GM18507 (cell line): ENCODE measurements around the gene NAA38.
"Not testable (repeated sequence)": the region's sequence is repeated elsewhere in the genome, so short reads cannot be mapped to it uniquely, and the experiment has no call there.

Experiments
- DNase-seq: peaks from one replicate; pipeline ENCODE4 v3.0.0; 2011; ENCODE audit warnings: low read depth; ENCODE audit not compliant: insufficient read length; ENCODE audit errors: extremely low spot score
- FAIRE-seq: peaks from 2 replicates; lab custom pipeline; 2011; peaks lifted over from hg19 to GRCh38; lab: Jason Lieb, UNC

NAA38 gene

DNA sequence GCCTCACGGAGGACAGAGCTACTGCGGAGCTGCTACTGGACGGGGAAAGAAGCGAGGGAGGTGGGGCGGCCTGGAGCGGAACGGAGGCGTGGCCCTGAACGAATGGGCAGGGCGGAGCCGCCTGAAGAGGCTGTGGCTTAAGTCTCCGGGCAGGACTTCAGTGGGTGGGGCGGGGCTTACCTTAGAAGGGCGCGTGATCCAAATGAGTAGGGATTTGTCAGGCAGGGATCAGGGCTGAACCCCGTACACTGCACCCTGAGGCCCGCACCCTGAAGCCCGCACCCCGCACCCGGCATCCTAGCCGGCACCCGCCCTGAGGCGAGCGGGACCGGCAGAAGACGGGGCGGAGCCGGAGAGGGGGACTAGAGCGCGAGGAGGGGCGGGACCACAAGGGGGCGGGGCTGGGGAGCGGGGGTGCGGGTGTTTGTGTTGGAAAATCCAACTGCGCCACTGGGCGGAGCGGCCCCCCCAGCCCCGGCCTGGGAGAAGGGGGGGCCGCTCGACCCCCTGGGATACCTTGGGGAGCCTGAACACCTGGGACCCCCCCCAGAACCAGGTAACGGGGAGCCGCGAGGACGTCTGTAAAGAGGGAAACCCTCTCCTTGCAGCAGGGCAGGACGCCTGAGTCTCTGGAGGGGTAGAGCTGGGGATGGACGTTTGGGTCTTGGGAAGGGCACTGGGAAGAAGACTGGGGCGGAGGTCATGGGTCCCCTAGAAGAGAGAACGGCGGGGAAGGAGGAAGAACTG lies 23.4 kb downstream of the NAA38 start, which contains the start of gene KDM6B:
KDM6B (plus strand) TSS at position 423 of the 747 bp plus-strand sequence. CDS start 11,338 bp downstream, outside the sequence.
- peak; percentile 97 for FAIRE-seq
- DNase-seq: no peak

DNA sequence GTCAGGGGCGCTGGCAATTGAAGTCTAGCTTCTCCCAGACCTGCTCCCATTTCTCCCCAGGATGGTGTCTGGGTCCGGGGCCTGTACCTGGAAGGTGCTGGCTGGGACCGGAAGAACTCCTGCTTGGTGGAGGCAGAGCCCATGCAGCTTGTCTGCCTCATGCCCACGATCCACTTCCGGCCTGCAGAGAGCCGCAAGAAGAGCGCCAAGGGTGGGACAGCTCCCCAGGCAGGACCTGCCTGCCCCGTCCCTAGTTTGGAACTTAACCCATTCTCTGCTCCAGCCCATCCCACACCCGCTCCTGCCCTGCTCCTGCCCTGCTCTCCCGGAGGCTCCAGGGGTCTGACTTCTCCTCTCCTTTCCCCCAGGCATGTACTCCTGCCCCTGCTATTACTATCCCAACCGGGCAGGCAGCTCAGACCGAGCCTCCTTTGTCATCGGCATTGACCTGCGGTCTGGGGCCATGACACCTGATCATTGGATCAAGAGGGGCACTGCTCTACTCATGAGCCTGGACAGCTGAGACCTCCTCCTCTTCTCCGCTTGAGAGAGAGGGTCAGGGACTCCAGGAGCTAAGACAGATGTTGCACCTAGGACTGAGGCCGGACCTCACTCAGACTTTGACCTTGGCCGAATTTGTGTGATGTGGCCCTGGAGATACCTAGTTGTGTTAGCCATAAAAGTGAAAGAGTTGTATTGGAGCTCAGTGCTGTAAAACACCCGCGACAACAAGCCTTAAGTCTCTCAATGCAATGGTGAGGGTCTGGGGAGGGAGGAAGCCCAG lies 24.2 kb downstream of the NAA38 start:
- DNase-seq (no peak), FAIRE-seq (no peak)

DNA sequence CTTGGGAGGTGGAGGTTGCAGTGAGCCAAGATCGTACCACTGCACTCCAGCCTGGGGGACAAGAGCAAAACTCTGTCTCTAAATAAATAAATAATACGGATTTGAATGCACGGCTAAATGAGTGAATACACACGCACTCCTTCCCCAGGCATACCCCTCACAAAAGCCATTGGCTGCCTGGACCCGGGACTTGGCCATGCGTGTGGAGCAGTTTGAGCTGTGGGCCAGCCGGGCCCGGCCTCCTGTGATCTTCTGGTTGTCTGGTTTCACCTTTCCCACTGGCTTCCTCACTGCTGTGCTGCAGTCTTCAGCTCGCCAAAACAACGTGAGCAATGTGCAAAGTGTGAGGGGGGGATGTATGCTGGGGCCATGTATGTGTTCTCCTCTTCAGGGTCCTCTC lies 24.9 kb downstream of the NAA38 start:
- DNase-seq: no peak
- FAIRE-seq: no peak

DNA sequence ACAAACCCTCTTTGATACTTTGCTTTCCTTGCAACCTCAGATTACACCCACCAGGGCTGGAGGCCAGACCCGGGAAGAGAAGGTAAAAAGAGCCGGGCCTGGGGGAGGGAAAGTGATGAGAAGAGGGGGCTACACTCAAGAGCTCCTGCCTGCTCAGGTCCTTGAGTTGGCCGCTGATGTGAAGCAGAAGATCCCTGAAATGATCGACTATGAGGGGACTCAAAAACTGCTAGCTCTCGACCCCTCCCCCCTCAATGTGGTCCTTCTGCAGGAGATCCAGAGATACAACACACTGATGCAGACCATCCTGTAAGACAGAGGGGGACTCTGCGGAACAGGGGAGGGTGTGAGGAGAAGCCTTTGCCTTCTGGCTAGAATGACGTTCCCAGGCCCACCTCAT lies 26.1 kb downstream of the NAA38 start:
- DNase-seq: no peak
- FAIRE-seq: no peak

DNA sequence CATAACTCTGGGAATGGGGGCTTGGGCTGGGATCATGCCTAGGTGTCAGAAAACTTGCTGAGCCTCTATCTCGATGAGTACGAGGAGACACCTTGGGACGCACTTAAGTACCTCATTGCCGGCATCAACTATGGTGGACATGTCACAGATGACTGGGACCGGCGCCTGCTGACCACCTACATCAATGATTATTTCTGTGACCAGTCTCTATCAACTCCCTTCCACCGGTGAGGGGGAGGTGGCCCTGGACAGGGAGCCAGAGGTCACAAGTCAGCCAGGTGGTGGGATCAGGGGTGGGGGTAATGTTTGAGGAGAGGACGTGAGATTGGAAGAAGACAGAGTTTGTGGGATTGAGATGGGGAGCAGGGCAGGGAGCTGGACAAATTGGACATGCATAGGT lies 26.7 kb downstream of the NAA38 start:
- FAIRE-seq (no peak), DNase-seq (no peak)

DNA sequence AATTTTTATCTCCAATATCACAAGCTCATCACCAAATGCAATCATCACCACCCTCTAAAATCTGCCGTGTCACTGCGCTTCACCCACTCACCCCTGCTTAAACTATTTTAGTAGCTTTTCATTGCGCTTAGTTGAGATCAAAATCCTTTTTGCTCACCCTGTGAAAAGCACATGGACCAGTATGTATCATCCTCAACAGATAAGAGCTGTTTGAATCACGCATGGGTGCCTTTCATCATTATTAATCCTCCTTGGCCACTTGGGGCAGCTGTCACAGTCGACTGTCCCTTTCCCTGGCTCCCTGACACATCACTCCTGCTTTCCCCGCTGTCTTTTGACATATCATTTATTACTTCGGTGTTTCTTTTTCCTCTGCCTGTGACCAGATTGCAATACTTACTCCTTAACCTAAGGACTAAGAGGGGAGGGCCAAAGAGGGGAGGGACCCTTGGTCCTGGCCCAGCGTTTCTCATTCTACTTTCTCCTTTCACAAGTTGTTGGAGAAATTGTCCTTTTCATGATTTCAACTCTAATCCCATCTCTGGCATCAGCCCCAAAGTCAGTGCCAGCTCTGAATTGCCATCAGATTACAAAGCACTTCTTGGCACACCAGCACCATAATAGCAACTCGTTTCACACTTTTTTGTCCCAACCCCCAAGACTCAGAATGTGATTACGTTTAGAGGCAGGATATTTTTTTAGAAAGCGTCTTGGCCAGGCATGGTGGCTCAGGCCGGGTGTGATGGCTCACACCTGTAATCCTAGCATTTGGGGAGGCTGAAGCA lies 32.0 kb downstream of the NAA38 start:
- DNase-seq: no peak
- no peak for FAIRE-seq

DNA sequence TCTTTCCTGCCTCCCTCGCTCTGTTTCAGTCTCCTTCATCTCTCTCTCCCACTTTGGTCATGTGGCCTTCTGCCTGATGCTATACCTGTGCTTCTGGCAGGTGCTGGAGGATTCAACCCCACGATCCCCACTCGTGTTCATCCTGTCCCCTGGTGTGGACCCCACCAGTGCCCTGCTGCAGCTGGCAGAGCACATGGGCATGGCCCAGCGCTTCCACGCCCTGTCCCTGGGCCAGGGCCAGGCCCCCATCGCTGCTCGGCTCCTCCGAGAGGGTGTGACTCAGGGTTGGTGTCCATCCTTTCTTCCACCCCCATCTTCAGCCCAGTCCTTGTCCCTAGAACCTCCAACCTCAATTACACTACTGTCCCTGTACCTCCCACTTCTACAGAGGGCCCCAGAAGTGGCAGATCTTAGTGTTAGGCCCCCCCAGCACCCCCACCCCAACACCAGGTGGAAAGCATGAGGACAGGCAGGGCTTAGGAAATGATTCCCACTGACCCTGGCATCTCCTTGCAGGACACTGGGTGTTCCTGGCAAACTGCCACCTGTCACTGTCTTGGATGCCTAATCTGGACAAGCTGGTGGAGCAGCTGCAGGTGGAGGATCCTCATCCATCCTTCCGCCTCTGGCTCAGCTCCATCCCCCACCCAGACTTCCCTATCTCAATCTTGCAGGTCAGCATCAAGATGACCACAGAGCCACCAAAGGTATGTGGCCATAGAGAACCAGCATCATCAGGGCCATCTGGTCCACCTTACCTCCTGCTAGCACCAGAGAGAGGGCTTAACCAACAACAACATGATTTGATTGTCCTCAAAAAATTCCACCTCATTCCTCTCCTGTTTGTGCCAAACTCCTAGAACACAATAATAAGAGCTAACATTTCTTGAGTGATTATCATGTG lies 33.1 kb downstream of the NAA38 start:
- no peak for DNase-seq
- no peak for FAIRE-seq

DNA sequence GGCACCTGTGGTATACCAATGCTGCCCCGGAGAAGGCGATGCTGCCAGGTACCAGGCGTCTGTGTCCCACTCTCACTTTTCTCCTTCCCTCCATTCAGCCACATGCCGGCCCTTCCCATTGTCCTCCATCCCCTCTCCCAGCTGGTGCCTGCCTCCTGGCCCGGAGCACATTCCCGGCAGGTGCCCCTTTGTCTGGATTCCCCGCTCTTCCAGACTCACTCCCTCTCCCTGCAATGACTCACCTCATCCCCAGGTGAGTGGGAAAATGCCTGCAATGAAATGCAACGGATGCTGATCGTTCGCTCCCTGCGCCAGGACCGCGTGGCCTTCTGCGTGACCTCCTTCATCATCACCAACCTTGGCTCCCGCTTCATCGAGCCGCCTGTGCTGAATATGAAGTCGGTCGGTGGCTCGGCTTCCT lies 33.8 kb downstream of the NAA38 start:
- DNase-seq: no peak
- FAIRE-seq: no peak

DNA sequence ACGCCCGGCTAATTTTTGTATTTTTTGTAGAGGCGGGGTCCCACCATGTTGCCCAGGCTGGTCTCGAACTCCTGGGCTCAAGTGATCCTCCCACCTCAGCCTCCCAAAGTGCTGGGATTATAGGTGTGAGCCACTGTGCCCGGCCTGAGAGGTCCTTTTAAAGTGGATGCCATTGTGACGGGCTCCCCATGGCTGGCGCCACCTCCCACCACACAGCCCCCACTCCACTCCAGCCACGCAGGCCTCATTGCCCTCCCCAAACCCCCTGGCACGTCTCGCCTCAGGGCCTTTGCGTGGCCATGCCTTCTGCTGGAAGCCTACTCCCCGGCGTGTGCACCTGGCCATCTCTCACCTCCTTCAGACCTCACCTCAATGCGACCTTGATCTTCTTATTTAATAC lies 35.2 kb downstream of the NAA38 start:
- DNase-seq (no peak), FAIRE-seq (no peak)

DNA sequence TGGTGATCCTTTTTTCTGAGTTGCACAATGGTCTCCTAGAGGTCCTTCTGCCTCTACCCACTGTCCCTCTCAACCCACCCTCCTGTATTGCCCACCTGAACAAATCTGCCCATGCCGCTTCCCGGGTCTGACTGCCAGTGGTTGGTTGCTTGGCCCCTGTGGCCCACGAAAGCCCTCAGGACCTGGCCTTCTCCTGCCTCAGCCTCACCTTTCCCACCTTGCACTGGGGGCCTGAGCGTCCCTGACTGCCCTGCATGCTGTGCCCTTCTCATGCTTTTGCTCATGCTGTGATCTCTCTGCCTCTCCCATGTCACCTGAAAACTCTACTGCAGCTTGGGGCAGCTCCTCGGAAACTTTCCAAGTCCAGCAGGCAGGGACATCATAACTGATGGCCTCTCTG lies 37.1 kb downstream of the NAA38 start:
- DNase-seq: no peak
- no peak for FAIRE-seq

DNA sequence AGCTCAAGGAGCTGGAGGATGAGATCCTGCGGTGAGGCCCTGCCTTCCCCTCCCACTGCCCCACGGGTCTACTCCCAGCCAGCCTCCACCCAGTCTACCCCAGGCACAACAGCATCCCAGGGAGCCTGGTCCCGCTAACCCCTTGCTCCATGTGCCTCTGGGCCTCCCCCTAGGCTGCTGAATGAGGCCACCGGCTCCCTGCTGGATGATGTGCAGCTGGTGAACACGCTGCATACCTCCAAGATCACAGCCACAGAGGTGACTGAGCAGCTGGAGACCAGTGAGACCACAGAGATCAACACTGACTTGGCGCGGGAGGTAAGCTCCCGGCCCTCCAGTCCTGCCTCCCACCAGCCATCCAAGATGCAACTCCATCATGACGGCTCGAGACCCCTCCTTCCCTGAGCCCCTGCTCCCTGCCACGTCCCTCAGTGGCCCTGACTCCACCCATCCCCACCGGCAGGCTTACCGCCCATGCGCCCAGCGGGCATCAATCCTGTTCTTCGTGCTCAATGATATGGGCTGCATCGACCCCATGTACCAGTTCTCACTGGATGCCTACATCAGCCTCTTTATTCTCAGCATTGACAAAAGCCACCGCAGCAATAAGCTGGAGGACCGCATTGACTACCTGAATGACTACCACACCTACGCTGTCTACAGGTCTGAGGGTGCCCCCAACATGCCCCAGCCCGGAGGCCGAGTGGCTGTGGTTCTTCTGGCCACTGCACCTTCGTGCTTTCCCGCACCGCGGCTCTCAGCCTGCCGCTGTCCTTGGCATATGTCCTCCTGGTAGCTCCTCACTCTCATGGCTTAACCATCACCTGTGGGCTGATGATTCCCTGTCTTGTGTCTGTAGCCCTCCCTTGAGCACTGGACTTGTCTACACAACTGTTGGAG lies 38.4 kb downstream of the NAA38 start:
- FAIRE-seq (no peak), DNase-seq (no peak)

DNA sequence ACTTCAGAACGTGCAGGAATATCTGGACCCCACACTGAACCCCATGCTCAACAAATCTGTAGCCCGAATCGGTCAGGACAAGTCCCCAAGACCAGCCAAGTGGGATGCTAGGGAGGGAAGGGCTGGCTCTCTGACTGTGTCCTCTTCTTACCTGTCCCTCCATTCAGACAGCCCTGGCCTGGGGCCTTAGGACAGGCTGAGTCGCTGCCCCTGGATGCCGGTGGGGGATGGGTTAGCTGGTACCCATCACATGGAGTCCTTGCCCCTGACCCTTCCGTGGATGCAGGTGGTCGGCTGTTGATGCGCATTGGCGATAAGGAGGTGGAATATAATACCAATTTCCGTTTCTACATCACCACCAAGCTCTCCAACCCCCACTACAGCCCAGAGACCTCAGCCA lies 39.3 kb downstream of the NAA38 start:
- FAIRE-seq: no peak
- DNase-seq: no peak

DNA sequence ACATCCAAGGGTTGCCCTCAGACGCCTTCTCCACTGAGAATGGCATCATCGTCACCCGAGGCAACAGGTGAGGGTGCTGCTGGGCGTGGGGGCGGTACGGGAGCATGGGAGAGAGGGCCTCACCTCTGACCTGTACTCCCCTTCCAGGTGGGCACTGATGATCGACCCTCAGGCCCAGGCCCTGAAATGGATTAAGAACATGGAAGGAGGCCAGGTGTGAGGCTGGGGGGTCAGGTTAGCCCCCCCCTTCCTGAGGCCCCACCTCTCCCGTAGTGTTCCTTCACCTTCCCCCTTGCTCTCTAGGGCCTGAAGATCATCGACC lies 39.8 kb downstream of the NAA38 start:
- DNase-seq (no peak), FAIRE-seq (no peak)

DNA sequence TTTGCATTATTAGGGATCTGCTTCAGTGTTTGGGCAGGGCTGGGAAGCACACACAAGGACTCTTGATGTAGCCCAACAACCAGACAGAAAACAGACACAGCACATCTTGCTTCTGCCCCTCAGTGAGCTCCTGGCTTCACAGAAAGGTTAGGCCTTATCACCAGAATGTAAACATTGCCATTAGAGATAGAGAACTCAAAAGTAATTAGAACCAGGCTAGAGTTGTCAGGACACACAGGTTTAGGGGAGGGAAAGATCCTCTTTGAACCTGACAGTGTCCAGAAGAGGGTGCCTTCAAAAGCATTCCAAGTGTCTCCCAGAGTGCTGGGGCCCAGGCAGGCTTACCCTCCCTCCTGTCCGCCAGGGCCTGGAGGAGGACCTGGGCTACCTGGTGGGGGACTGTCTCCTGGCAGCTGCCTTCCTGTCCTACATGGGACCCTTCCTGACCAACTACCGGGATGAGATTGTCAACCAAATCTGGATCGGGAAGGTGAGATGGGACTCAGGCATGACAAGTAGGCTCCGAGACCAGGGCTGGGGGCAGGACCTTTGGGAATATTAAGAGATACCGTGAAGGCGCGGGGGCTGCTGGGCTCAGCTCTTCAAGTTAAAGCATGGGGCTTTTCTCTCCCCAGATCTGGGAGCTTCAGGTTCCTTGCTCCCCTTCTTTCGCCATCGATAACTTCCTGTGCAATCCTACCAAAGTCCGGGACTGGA lies 40.3 kb downstream of the NAA38 start:
- FAIRE-seq (no peak), DNase-seq (no peak)

DNA sequence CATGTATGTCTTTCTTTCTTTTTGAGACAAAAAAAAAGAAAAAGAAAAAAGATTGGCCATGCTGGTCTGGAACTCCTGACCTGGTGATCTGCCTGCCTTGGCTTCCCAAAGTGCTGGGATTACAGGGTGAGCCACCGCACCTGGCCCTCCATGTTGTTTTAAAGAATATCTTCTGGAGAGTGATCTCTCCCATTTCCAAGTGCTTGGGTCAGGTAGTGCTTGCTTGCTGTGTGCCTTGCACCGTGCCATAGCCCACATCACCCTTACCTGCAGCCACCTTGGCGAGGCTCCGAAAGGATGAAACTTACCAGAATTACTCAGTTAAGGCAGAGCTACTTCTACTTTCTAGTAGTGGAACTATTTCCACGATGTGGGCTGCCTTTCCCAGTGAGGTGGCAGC lies 42.4 kb downstream of the NAA38 start:
- no peak for DNase-seq
- no peak for FAIRE-seq

DNA sequence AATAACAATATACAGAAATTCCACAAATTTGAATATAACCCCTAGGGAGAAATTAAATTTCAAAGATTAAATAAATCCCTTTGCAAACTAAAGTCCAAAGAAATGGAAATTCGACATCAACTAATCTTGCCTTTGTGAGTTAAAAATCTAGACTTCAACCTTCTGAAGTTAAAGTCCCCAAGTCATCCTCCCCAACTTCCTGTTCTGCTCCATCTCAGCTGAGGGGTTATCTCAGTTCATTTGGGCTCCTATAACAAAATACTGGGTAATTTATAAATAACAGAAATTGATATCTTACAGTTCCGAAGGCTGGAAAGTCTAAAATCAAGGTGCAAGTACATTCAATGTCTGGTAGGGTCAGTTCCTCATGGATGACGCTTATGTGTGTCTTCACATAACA lies 46.1 kb downstream of the NAA38 start:
- DNase-seq (no peak), FAIRE-seq (no peak)

DNA sequence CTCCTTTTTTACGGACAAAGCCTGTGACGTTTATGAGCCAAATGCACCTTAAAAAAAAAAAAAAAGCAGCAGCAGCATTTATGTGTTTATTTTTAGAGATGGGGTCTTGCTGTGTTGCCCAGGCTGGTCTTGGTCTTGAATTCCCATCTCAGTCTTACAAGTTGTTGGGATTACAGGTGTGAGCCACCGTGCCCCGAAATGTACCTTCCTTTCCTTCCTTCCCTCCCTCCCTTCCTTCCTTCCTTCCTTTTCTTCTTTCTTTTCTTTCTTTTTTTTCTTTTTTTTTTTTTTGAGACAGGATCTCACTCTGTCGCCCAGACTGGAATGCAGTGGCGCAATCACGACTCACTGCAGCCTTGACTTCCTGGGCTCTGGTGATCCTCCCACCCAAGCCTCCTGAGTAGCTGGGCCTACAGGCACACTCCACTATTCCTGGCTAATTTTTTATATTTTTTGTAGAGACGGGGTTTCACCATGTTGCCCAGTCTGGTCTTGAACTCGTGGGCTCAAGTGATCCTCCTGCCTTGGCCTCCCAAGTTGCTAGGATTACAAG lies 47.5 kb downstream of the NAA38 start:
- FAIRE-seq, DNase-seq: not testable (repeated sequence)
